Left lung (tissue), 10 donors: ENCODE data around the gene CPNE4. TPM values are rescaled to one million over a fixed set of nuclear protein-coding genes. Genes with fewer than 3 reads are reported as not detected.

Experiments
- ATAC-seq: fragments of 200-7000 bp; cut with Tn5 transposase; one replicate; pipeline ENCODE4 v1.9.1; 2020; ENCODE audit warnings: moderate library complexity
- DNase-seq, 4 donors: peaks; one replicate each; pipeline ENCODE4 v3.0.0-alpha.2; 2013 to 2020
- H3K27ac ChIP-seq, 2 donors: fragments of 200-600 bp; sonication (generic) in 1 of 2; one replicate each; pipeline versions ENCODE4 v1.5.0 to v1.8.0; 2020 to 2021
- H3K27me3 ChIP-seq, 2 donors: fragments of 200-600 bp; sonication (generic) in 1 of 2; one replicate each; pipeline versions ENCODE4 v1.5.0 to v1.8.0; 2020 to 2021
- H3K36me3 ChIP-seq, 2 donors: fragments of 200-600 bp; sonication (generic) in 1 of 2; one replicate each; pipeline versions ENCODE4 v1.5.0 to v1.8.0; 2020 to 2021
- H3K4me1 ChIP-seq, 2 donors: fragments of 200-600 bp; one replicate each; pipeline ENCODE4 v1.8.0; 2021
- H3K4me3 ChIP-seq, 2 donors: fragments of 200-600 bp; sonication (generic) in 1 of 2; one replicate each; pipeline versions ENCODE4 v1.5.0 to v1.8.0; 2020 to 2021; ENCODE audit warnings: mild to moderate bottlenecking in 1 of 2
- H3K9me3 ChIP-seq, 2 donors: fragments of 200-600 bp; sonication (generic) in 1 of 2; one replicate each; pipeline versions ENCODE4 v1.5.0 to v1.8.0; 2020 to 2021
- CTCF ChIP-seq, 2 donors: fragments of 200-600 bp; sonication (generic) in 1 of 2; IDR thresholded peaks; one replicate each; pipeline versions ENCODE4 v1.5.0 to v1.8.0; 2021; ENCODE audit warnings: antibody characterized with exemption in 2 of 2
- intact Hi-C, 2 donors: fragments of 100-400 bp; cut with DNase I; formaldehyde crosslinking; loops; one replicate each; pipeline versions ENCODE4 v1.11.2 to v1.14.2; 2022
- polyA plus RNA-seq, 6 donors: library from polyadenylated mRNA; unstranded; fragments of 120-200 nt; gene quantifications; one replicate each; pipeline ENCODE4 v1.2.1, GENCODE V29; 2013; ENCODE audit not compliant: insufficient read length in 6 of 6
- total RNA-seq, 2 donors: library from RNA; stranded (reverse); fragmentation: NEBNext Ultra II Directional; extraction: Animal tissue kit (Norgen Biotek cat#: 25700); gene quantifications; one replicate each; pipeline ENCODE4 v1.2.1, GENCODE V29; 2021
- donor health status: DM: no; HTN: yes; CAD: no.
- donor health status: DM: no; HTN: no; CAD: no.

The CPNE4 gene
- total and polyA plus RNA-seq, 8 donors: 0.24 to 2.1 (median 0.85) TPM

- no peak for TF ChIP-seq CTCF (IDR thresholded peaks at IDR 0.05)
- ATAC-seq (no peak), DNase-seq (no peak)
- H3K9me3 ChIP-seq: no peaks in the 10 kb centered on the region
- no peaks in the 10 kb centered on the region for H3K27me3 ChIP-seq
- no peak overlapping the region for H3K4me3 ChIP-seq
- H3K27ac ChIP-seq: no peak overlapping the region
- no peaks in the 10 kb centered on the region for H3K36me3 ChIP-seq
- intact Hi-C loops: no loop called here
- no peaks in the 10 kb centered on the region for H3K4me1 ChIP-seq
Observed at GRCh38 chr3:131616719-131617118, 418.1 kb downstream of the CPNE4 start.

- H3K36me3 ChIP-seq: no peaks in the 10 kb centered on the region
- intact Hi-C loops: no loop called here
- H3K4me3 ChIP-seq: no peak overlapping the region
- no peaks in the 10 kb centered on the region for H3K9me3 ChIP-seq
- no peak for TF ChIP-seq CTCF (IDR thresholded peaks at IDR 0.05)
- no peak overlapping the region for H3K27ac ChIP-seq
- ATAC-seq (no peak), DNase-seq (no peak)
- no peaks in the 10 kb centered on the region for H3K27me3 ChIP-seq
- H3K4me1 ChIP-seq: no peaks in the 10 kb centered on the region
Observed at GRCh38 chr3:131612745-131613144, 422.1 kb downstream of the CPNE4 start.

GRCh38 chr3:131610174-131610573 lies 424.6 kb downstream of the CPNE4 start:
- TF ChIP-seq CTCF (IDR thresholded peaks at IDR 0.05): no peak
- no peaks in the 10 kb centered on the region for H3K36me3 ChIP-seq
- H3K27me3 ChIP-seq: no peaks in the 10 kb centered on the region
- no peak overlapping the region for H3K4me3 ChIP-seq
- DNase-seq (no peak), ATAC-seq (no peak)
- H3K27ac ChIP-seq: no peak overlapping the region
- intact Hi-C loops: no loop called here
- H3K4me1 ChIP-seq: no peaks in the 10 kb centered on the region
- H3K9me3 ChIP-seq: no peaks in the 10 kb centered on the region

- ATAC-seq: no peak
- H3K27ac ChIP-seq: no peak overlapping the region
- no peaks in the 10 kb centered on the region for H3K4me1 ChIP-seq
- H3K4me3 ChIP-seq: no peak overlapping the region
- no peaks in the 10 kb centered on the region for H3K36me3 ChIP-seq
- peaks cover 0 to 5% of the 10 kb centered on the region in 2 donors for H3K27me3 ChIP-seq
- intact Hi-C loops: no loop called here
- no peaks in the 10 kb centered on the region for H3K9me3 ChIP-seq
- no peak for DNase-seq
- TF ChIP-seq CTCF (IDR thresholded peaks at IDR 0.05): no peak
Observed at GRCh38 chr3:131608741-131609140, 426.1 kb downstream of the CPNE4 start.

- Histone ChIP-seq H3K9me3 (no peaks in the 10 kb centered on the region), H3K4me3 (no peak overlapping the region), H3K27ac (no peak overlapping the region), H3K27me3 (peaks cover 0 to 5% of the 10 kb centered on the region in 2 donors), H3K4me1 (no peaks in the 10 kb centered on the region), H3K36me3 (no peaks in the 10 kb centered on the region)
- DNase-seq: no peak
- TF ChIP-seq CTCF (IDR thresholded peaks at IDR 0.05): no peak
- intact Hi-C loops: no loop called here
- no peak for ATAC-seq
Observed at GRCh38 chr3:131608296-131608695, 426.5 kb downstream of the CPNE4 start.
